H1 (cell line): Measurements from ENCODE around the gene NRAS. TPM values are rescaled to one million over a fixed set of nuclear protein-coding genes. Genes with fewer than 3 reads are reported as not detected.

ENCODE experiments used
- CTCF ChIA-PET: fragments of 300-600 bp; sonication (Branson Sonifier 250); formaldehyde crosslinking; loops from one replicate; lab custom pipeline; 2021; ENCODE audit not compliant: partially characterized antibody; lab: Charles Lee
- POLR2A ChIA-PET: fragments of 300-600 bp; sonication (Branson Sonifier 250); formaldehyde crosslinking; loops from one replicate; lab custom pipeline; 2021; ENCODE audit warnings: inconsistent platforms; ENCODE audit not compliant: partially characterized antibody; lab: Charles Lee
- DNase-seq, 2 experiments: peaks; one replicate each; pipeline versions ENCODE4 v3.0.0 to v3.0.0-alpha.2; 2010 to 2022; ENCODE audit warnings: low spot score in 2 of 2, low read depth in 1 of 2, mixed read lengths in 1 of 2
- FAIRE-seq: peaks from 2 replicates; lab custom pipeline; 2011; peaks lifted over from hg19 to GRCh38; lab: Jason Lieb, UNC
- H2AFZ ChIP-seq: 2 replicates; pipeline ENCODE4 v1.8.1; 2012; ENCODE audit warnings: low read length, inconsistent platforms
- H2AK5ac ChIP-seq: 2 replicates; pipeline ENCODE4 v1.6.1; 2013; ENCODE audit warnings: low read depth, low read length
- H2BK120ac ChIP-seq: replicated peaks from 2 replicates; pipeline ENCODE3; 2013; ENCODE audit warnings: low read depth, low read length, inconsistent platforms
- H2BK12ac ChIP-seq: 2 replicates; pipeline ENCODE4 v1.6.1; 2013; ENCODE audit warnings: low read depth, low read length
- H2BK15ac ChIP-seq: 2 replicates; pipeline ENCODE4 v1.6.1; 2013; ENCODE audit warnings: low read length
- H2BK20ac ChIP-seq: 2 replicates; pipeline ENCODE4 v1.6.1; 2013; ENCODE audit warnings: low read length
- H2BK5ac ChIP-seq: 2 replicates; pipeline ENCODE4 v1.6.1; 2013; ENCODE audit warnings: low read depth, low read length
- H3K14ac ChIP-seq: 2 replicates; pipeline ENCODE4 v1.6.1; 2013; ENCODE audit warnings: inconsistent platforms; ENCODE audit not compliant: insufficient read length
- H3K18ac ChIP-seq: 2 replicates; pipeline ENCODE4 v1.6.1; 2013; ENCODE audit warnings: low read length; ENCODE audit errors: extremely low read depth
- H3K23ac ChIP-seq: 2 replicates; pipeline ENCODE4 v1.6.1; 2013; ENCODE audit warnings: inconsistent platforms; ENCODE audit not compliant: insufficient read length
- H3K23me2 ChIP-seq: 2 replicates; pipeline ENCODE4 v1.6.1; 2013; ENCODE audit warnings: low read depth, low read length
- H3K27ac ChIP-seq: 2 replicates; pipeline ENCODE4 v1.6.1; 2011; ENCODE audit warnings: low read depth, low read length, inconsistent platforms
- H3K27me3 ChIP-seq, 4 experiments: replicated peaks in 1 of 4; 1 replicate in 1 of 4; 2 replicates in 3 of 4; pipeline versions ENCODE4 v1.6.1 to v1.8.1; 2011 to 2013; ENCODE audit warnings: low read length in 3 of 4, mild to moderate bottlenecking in 3 of 4, inconsistent platforms in 2 of 4, mixed read lengths in 2 of 4, moderate library complexity in 1 of 4; ENCODE audit not compliant: control insufficient read depth in 3 of 4, insufficient read depth in 3 of 4; ENCODE audit errors: extremely low read depth in 1 of 4
- H3K36me3 ChIP-seq, 4 experiments: 2 replicates each; pipeline versions ENCODE4 v1.6.1 to v1.8.1; 2011 to 2013; ENCODE audit warnings: mild to moderate bottlenecking in 4 of 4, low read length in 3 of 4, moderate library complexity in 2 of 4, control low read depth in 1 of 4, inconsistent platforms in 1 of 4; ENCODE audit not compliant: insufficient read depth in 4 of 4, control insufficient read depth in 2 of 4
- H3K4ac ChIP-seq: replicated peaks from 2 replicates; pipeline ENCODE3; 2013; ENCODE audit warnings: low read length, low read depth, mixed read lengths, inconsistent platforms; ENCODE audit not compliant: insufficient read length
- H3K4me1 ChIP-seq, 4 experiments: replicated peaks in 1 of 4; 1 replicate in 1 of 4; 2 replicates in 3 of 4; pipeline versions ENCODE4 v1.6.1 to v1.8.1; 2011 to 2013; ENCODE audit warnings: low read length in 3 of 4, inconsistent platforms in 2 of 4, mixed read lengths in 1 of 4; ENCODE audit not compliant: insufficient read depth in 4 of 4, control insufficient read depth in 3 of 4
- H3K4me2 ChIP-seq, 2 experiments: 2 replicates each; pipeline versions ENCODE4 v1.6.1 to v1.8.1; 2011 to 2013; ENCODE audit warnings: low read depth in 2 of 2, low read length in 2 of 2, control low read depth in 1 of 2, inconsistent platforms in 1 of 2, mild to moderate bottlenecking in 1 of 2; ENCODE audit not compliant: insufficient read depth in 1 of 2
- H3K4me3 ChIP-seq, 4 experiments: fragments of 200-600, 300-600 bp in 1 of 4; sonication (generic), shearing (Covaris generic), sonication (Bioruptor Twin) in 1 of 4; 2 replicates each; pipeline versions ENCODE4 v1.5.1 to v1.8.1; 2011 to 2016; ENCODE audit warnings: low read length in 4 of 4, low read depth in 3 of 4, control low read depth in 2 of 4, inconsistent platforms in 2 of 4, mild to moderate bottlenecking in 2 of 4, mixed read lengths in 1 of 4, moderate library complexity in 1 of 4; ENCODE audit not compliant: insufficient read depth in 2 of 4; ENCODE audit errors: extremely low read depth in 1 of 4
- H3K56ac ChIP-seq: replicated peaks from 2 replicates; pipeline ENCODE3; 2013; ENCODE audit warnings: low read depth, mild to moderate bottlenecking, mixed read lengths, low read length, inconsistent platforms; ENCODE audit not compliant: insufficient read length
- H3K79me1 ChIP-seq: 2 replicates; pipeline ENCODE4 v1.6.1; 2013; ENCODE audit warnings: low read depth, low read length, control low read depth
- H3K79me2 ChIP-seq, 2 experiments: 2 replicates each; pipeline versions ENCODE4 v1.6.1 to v1.8.1; 2012 to 2013; ENCODE audit warnings: low read length in 2 of 2, mild to moderate bottlenecking in 2 of 2, inconsistent platforms in 1 of 2; ENCODE audit not compliant: insufficient read depth in 2 of 2, control insufficient read depth in 1 of 2
- H3K9ac ChIP-seq, 4 experiments: replicated peaks in 1 of 4; 1 replicate in 1 of 4; 2 replicates in 3 of 4; pipeline versions ENCODE4 v1.6.1 to v1.8.1; 2011 to 2013; ENCODE audit warnings: low read depth in 3 of 4, low read length in 3 of 4, control low read depth in 2 of 4, mild to moderate bottlenecking in 2 of 4, moderate library complexity in 2 of 4, inconsistent platforms in 1 of 4; ENCODE audit errors: extremely low read depth in 1 of 4
- H3K9me3 ChIP-seq, 2 experiments: 2 replicates each; pipeline versions ENCODE4 v1.6.1 to v1.8.1; 2012 to 2013; ENCODE audit warnings: mild to moderate bottlenecking in 2 of 2, moderate library complexity in 2 of 2, control low read depth in 1 of 2, inconsistent platforms in 1 of 2, low read depth in 1 of 2, low read length in 1 of 2, mixed read lengths in 1 of 2; ENCODE audit not compliant: insufficient read depth in 2 of 2
- H4K20me1 ChIP-seq, 2 experiments: replicated peaks in 1 of 2; 2 replicates each; pipeline versions ENCODE3 to v1.8.1; 2011 to 2013; ENCODE audit warnings: inconsistent platforms in 2 of 2, low read length in 2 of 2, mild to moderate bottlenecking in 1 of 2; ENCODE audit not compliant: insufficient read depth in 2 of 2, control insufficient read depth in 1 of 2
- H4K5ac ChIP-seq: 2 replicates; pipeline ENCODE4 v1.6.1; 2013; ENCODE audit warnings: low read length, low read depth, mixed read lengths, inconsistent platforms; ENCODE audit not compliant: insufficient read length
- H4K8ac ChIP-seq: 2 replicates; pipeline ENCODE4 v1.8.0; 2013; ENCODE audit warnings: mild to moderate bottlenecking, moderate library complexity, low read length, inconsistent platforms; ENCODE audit not compliant: insufficient read depth; ENCODE audit errors: extremely low read depth
- H4K91ac ChIP-seq: replicated peaks from 2 replicates; pipeline ENCODE3; 2013; ENCODE audit warnings: low read length, mixed read lengths, inconsistent platforms; ENCODE audit not compliant: insufficient read length
- BCL11A ChIP-seq, 2 experiments: IDR thresholded peaks; one replicate each; pipeline ENCODE4 v1.6.1; 2011; ENCODE audit warnings: low read depth in 2 of 2, low read length in 2 of 2, mild to moderate bottlenecking in 2 of 2
- EP300 ChIP-seq, 2 experiments: IDR thresholded peaks; 1 replicate in 1 of 2; 2 replicates in 1 of 2; pipeline ENCODE4 v1.6.1; 2011 to 2012; ENCODE audit warnings: low read depth in 2 of 2, low read length in 2 of 2, mild to moderate bottlenecking in 2 of 2, borderline replicate concordance in 1 of 2, inconsistent platforms in 1 of 2, moderate library complexity in 1 of 2
- HDAC2 ChIP-seq, 2 experiments: fragments of 300-600 bp in 1 of 2; sonication (generic) in 1 of 2; IDR thresholded peaks; 2 replicates each; pipeline ENCODE4 v1.6.1; 2011 to 2012; ENCODE audit warnings: low read depth in 2 of 2, low read length in 2 of 2, mild to moderate bottlenecking in 2 of 2, moderate library complexity in 2 of 2, borderline replicate concordance in 1 of 2, inconsistent platforms in 1 of 2
- KDM4A ChIP-seq: IDR thresholded peaks from one replicate; pipeline ENCODE4 v1.7.1; 2012; ENCODE audit warnings: low read depth, mild to moderate bottlenecking, moderate library complexity, low read length, inconsistent platforms; ENCODE audit not compliant: severe bottlenecking
- POLR2AphosphoS5 ChIP-seq: IDR thresholded peaks from 2 replicates; pipeline ENCODE4 v1.6.1; 2011; ENCODE audit warnings: low read depth, low read length
- SIN3A ChIP-seq, 2 experiments: IDR thresholded peaks in 1 of 2; conservative IDR thresholded peaks in 1 of 2; 2 replicates each; pipeline ENCODE4 v1.6.1; 2011 to 2012; ENCODE audit warnings: low read length in 2 of 2, improper control_type of control experiment in 1 of 2, low read depth in 1 of 2, mild to moderate bottlenecking in 1 of 2
- TCF12 ChIP-seq: IDR thresholded peaks from 2 replicates; pipeline ENCODE4 v1.6.1; 2011; ENCODE audit warnings: low read depth, mild to moderate bottlenecking, low read length
- ZNF274 ChIP-seq: IDR thresholded peaks from 2 replicates; pipeline ENCODE4 v1.7.0; 2012; ENCODE audit warnings: low read length, borderline replicate concordance; ENCODE audit errors: extremely low read depth
- WGBS, 2 experiments: shearing (Covaris generic) in 1 of 2; methylation state at CpG; one replicate each; pipeline versions ENCODE4 v1.1.6 to v1.1.7; 2013 to 2015; ENCODE audit warnings: low lambda C conversion rate in 2 of 2, mixed read lengths in 2 of 2, inconsistent platforms in 1 of 2, low coverage in 1 of 2, missing lambda C conversion rate in 1 of 2; ENCODE audit not compliant: insufficient replicate concordance in 2 of 2, insufficient coverage in 1 of 2, insufficient read length in 1 of 2; ENCODE audit errors: extremely low coverage in 1 of 2, missing lambda C conversion rate in 1 of 2; 5-methylcytosine and 5-hydroxymethylcytosine counted together
- polyA plus RNA-seq, 7 experiments: library from polyadenylated mRNA; depleted of rRNA in 3 of 7; stranded (reverse) in 5 of 7; unstranded in 2 of 7; fragments of >200 nt in 5 of 7; fragments of 200-250 nt in 2 of 7; gene quantifications; 1 replicate in 5 of 7; 2 replicates in 1 of 7; 4 replicates in 1 of 7; pipeline versions ENCODE4 v1.2.1 to v1.2.3, GENCODE V29; 2011 to 2013; ENCODE audit warnings: missing spikeins in 2 of 7, mixed read lengths in 2 of 7
- total RNA-seq: library from RNA; stranded (reverse); fragmentation: NEBNext Ultra II Directional; extraction: Animal tissue kit (Norgen Biotek cat#: 25700); gene quantifications from 2 replicates; pipeline ENCODE4 v1.2.1, GENCODE V29; 2021
- TF ChIP-seq, protein P1 (sequence below), 3 experiments: IDR thresholded peaks; 1 replicate in 2 of 3; 2 replicates in 1 of 3; pipeline versions ENCODE4 v1.5.1 to v1.6.1; 2011; ENCODE audit warnings: low read length in 3 of 3, mild to moderate bottlenecking in 3 of 3, inconsistent platforms in 2 of 3, low read depth in 1 of 3, moderate library complexity in 1 of 3; ENCODE audit not compliant: insufficient read depth in 1 of 3; ENCODE audit errors: control extremely low read depth in 1 of 3
- TF ChIP-seq, protein P2 (sequence below): IDR thresholded peaks from 2 replicates; pipeline ENCODE4 v1.6.1; 2011; ENCODE audit warnings: low read depth, mild to moderate bottlenecking, low read length; ENCODE audit not compliant: insufficient read depth

NRAS gene
- total and polyA plus RNA-seq, 2 of the 8 experiments (the other 6 are each of a cell fraction or from before 2014, with no cell fraction given), result 24.5 to 65.1 TPM

DNA sequence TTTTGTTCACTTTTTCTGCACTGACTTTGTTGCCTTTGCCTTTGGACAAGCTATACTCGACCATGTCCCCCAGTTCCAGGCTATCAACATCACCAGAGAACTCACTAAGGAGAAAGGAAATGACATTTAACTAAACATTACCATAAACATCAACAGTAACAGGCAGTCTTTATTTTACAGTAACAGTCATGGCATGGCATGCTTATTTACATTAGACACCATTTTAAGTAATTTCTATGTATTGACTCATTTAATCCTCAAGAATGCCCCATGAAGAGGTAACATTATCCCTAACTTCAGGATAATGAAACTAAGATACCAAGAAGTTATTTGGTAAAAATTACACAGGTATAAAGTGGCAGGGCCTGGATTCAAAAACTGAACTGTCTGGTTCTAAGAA, 8.7 kb upstream of the NRAS start:
- Histone ChIP-seq H3K4ac (no peak overlapping the region), H3K23me2 (no peaks in the 10 kb centered on the region), H2BK20ac (no peak overlapping the region), H3K9ac (no peak overlapping the region), H2BK120ac (no peak overlapping the region), H3K23ac (no peak overlapping the region), H3K18ac (no peak overlapping the region), H4K20me1 (peaks cover 0 to 3% of the 10 kb centered on the region in 2 experiments), H2AFZ (no peak overlapping the region), H4K5ac (no peak overlapping the region), H3K56ac (no peak overlapping the region), H3K9me3 (no peaks in the 10 kb centered on the region), H2AK5ac (no peak overlapping the region), H3K36me3 (peaks cover 36 to 97% (median 85%) of the 10 kb centered on the region in 4 experiments), H3K27me3 (no peaks in the 10 kb centered on the region), H3K4me2 (no peak overlapping the region), H4K8ac (no peak overlapping the region), H3K27ac (no peak overlapping the region), H4K91ac (no peak overlapping the region), H3K79me2 (peaks cover 0 to 6% of the 10 kb centered on the region in 2 experiments; a peak in 1 of 4 replicates), H3K4me3 (no peak overlapping the region), H3K79me1 (no peaks in the 10 kb centered on the region), H2BK15ac (no peak overlapping the region), H3K14ac (no peak overlapping the region), H2BK12ac (no peak overlapping the region), H2BK5ac (no peak overlapping the region), H3K4me1 (no peaks in the 10 kb centered on the region)
- ChIA-PET CTCF (no interaction called here), POLR2A (no interaction called here)
- 81% methylated on average over 1 of the region's 1 CpG; no CpG with 5 or more reads in 1 of the 2 experiments for WGBS, 2 experiments
- no peak for FAIRE-seq
- no peak for DNase-seq
- TF ChIP-seq, protein P1, sequence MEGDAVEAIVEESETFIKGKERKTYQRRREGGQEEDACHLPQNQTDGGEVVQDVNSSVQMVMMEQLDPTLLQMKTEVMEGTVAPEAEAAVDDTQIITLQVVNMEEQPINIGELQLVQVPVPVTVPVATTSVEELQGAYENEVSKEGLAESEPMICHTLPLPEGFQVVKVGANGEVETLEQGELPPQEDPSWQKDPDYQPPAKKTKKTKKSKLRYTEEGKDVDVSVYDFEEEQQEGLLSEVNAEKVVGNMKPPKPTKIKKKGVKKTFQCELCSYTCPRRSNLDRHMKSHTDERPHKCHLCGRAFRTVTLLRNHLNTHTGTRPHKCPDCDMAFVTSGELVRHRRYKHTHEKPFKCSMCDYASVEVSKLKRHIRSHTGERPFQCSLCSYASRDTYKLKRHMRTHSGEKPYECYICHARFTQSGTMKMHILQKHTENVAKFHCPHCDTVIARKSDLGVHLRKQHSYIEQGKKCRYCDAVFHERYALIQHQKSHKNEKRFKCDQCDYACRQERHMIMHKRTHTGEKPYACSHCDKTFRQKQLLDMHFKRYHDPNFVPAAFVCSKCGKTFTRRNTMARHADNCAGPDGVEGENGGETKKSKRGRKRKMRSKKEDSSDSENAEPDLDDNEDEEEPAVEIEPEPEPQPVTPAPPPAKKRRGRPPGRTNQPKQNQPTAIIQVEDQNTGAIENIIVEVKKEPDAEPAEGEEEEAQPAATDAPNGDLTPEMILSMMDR (IDR thresholded peaks at IDR 0.05; ENCODE audit: control extremely low read depth in 1 of 3, insufficient read depth in 1 of 3, low read depth in 1 of 3, low read length in 3 of 3), result no peak
- no peak for TF ChIP-seq HDAC2 (IDR thresholded peaks at IDR 0.05; ENCODE audit: borderline replicate concordance in 1 of 2, low read depth in 2 of 2, low read length in 2 of 2)
- no peak for TF ChIP-seq POLR2AphosphoS5
- TF ChIP-seq TCF12, result no peak
- TF ChIP-seq BCL11A (IDR thresholded peaks at IDR 0.05; ENCODE audit: low read depth in 2 of 2, low read length in 2 of 2), result no peak
- TF ChIP-seq SIN3A (conservative IDR thresholded peaks at IDR 0.05 in 1 of 2, IDR thresholded peaks at IDR 0.05 in 1 of 2; ENCODE audit: low read depth in 1 of 2, low read length in 2 of 2), result no peak
- TF ChIP-seq EP300 (IDR thresholded peaks at IDR 0.05; ENCODE audit: borderline replicate concordance in 1 of 2, low read depth in 2 of 2, low read length in 2 of 2), result no peak
- no peak for TF ChIP-seq ZNF274
- TF ChIP-seq, protein P2, sequence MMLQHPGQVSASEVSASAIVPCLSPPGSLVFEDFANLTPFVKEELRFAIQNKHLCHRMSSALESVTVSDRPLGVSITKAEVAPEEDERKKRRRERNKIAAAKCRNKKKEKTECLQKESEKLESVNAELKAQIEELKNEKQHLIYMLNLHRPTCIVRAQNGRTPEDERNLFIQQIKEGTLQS, result no peak
- no peak for TF ChIP-seq KDM4A
